Retina (tissue), 1 donor: ENCODE measurements around the gene FBXO5.

Experiments used
- DNase-seq: peaks from one replicate; pipeline ENCODE4 v3.0.0-alpha.2; 2016

FBXO5 gene

GRCh38 chr6:152946995-152947394 lies 35.8 kb downstream of the FBXO5 start:
- no peak for DNase-seq

GRCh38 chr6:152946484-152946883 lies 36.4 kb downstream of the FBXO5 start:
- DNase-seq, result no peak

- no peak for DNase-seq
These were observed 39.5 kb downstream of the FBXO5 start for GRCh38 chr6:152943260-152943897.

- no peak for DNase-seq
These were observed 40.4 kb downstream of the FBXO5 start for GRCh38 chr6:152942319-152942869.

- DNase-seq, result no peak
These were observed 41.1 kb downstream of the FBXO5 start for GRCh38 chr6:152941746-152942145.

GRCh38 chr6:152932865-152933264 lies 50.0 kb downstream of the FBXO5 start:
- no peak for DNase-seq

- no peak for DNase-seq
These were observed 60.1 kb downstream of the FBXO5 start for GRCh38 chr6:152922706-152923105.
